SH-SY5Y (cell line): ENCODE measurements around the gene WDR7.

Experiments
- GATA2 ChIP-seq: IDR thresholded peaks from 2 replicates; pipeline ENCODE4 v1.6.1; 2011; ENCODE audit warnings: mild to moderate bottlenecking, low read depth, low read length
- GATA3 ChIP-seq: IDR thresholded peaks from 2 replicates; pipeline ENCODE4 v1.6.1; 2011; ENCODE audit warnings: low read depth, mild to moderate bottlenecking, low read length, moderate library complexity

DNA sequence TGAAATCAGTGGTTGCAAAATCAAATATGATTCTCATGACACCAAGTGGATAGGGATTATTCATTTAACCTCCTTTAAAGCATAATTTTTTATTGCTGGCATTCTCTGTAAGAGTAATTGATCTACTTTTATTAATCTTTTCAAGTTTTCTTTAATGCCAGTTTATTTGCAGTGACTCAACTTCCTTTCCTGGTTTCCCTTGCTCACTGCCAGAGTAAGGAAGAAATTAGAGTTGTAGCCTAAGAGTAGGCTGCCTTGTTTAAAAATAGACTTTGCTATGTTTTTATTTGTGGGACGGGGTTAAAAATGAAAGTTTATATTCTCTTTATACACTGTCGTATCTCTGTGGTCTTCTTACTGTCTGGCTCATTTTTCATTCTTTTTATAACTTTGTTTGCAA, 148.6 kb downstream of the WDR7 start:
- no peak for TF ChIP-seq GATA2
- TF ChIP-seq GATA3 = no peak
